H1 (cell line): Measurements from ENCODE around the gene IDH3A. TPM values are rescaled to one million over a fixed set of nuclear protein-coding genes. Genes with fewer than 3 reads are reported as not detected.

Experiments used
- BRCA1 ChIP-seq: IDR thresholded peaks from 2 replicates; pipeline ENCODE4 v1.6.1; 2012; ENCODE audit warnings: low read depth, low read length, improper control_type of control experiment
- CHD1 ChIP-seq: IDR thresholded peaks from 2 replicates; pipeline ENCODE4 v1.6.1; 2012; ENCODE audit warnings: low read depth, low read length, improper control_type of control experiment
- RAD21 ChIP-seq, 2 experiments: IDR thresholded peaks in 1 of 2; conservative IDR thresholded peaks in 1 of 2; 2 replicates each; pipeline ENCODE4 v1.6.1; 2011; ENCODE audit warnings: low read depth in 2 of 2, low read length in 2 of 2, improper control_type of control experiment in 1 of 2, inconsistent platforms in 1 of 2, mild to moderate bottlenecking in 1 of 2, moderate library complexity in 1 of 2
- SIRT6 ChIP-seq: IDR thresholded peaks from one replicate; pipeline ENCODE4 v1.7.1; 2012; ENCODE audit warnings: low read length, inconsistent platforms
- TAF1 ChIP-seq: IDR thresholded peaks from 2 replicates; pipeline ENCODE4 v1.6.1; 2011; ENCODE audit warnings: mild to moderate bottlenecking, low read depth, low read length
- TBP ChIP-seq: IDR thresholded peaks from 2 replicates; pipeline ENCODE4 v1.6.1; 2011; ENCODE audit warnings: low read depth, low read length, improper control_type of control experiment
- polyA plus RNA-seq, 7 experiments: library from polyadenylated mRNA; depleted of rRNA in 3 of 7; stranded (reverse) in 5 of 7; unstranded in 2 of 7; fragments of >200 nt in 5 of 7; fragments of 200-250 nt in 2 of 7; gene quantifications; 1 replicate in 5 of 7; 2 replicates in 1 of 7; 4 replicates in 1 of 7; pipeline versions ENCODE4 v1.2.1 to v1.2.3, GENCODE V29; 2011 to 2013; ENCODE audit warnings: missing spikeins in 2 of 7, mixed read lengths in 2 of 7
- total RNA-seq: library from RNA; stranded (reverse); fragmentation: NEBNext Ultra II Directional; extraction: Animal tissue kit (Norgen Biotek cat#: 25700); gene quantifications from 2 replicates; pipeline ENCODE4 v1.2.1, GENCODE V29; 2021

The IDH3A gene
- total and polyA plus RNA-seq, 2 of the 8 experiments (the other 6 are each of a cell fraction or from before 2014, with no cell fraction given), result 23.4 to 36.8 TPM

GRCh38 chr15:78105476-78106241 lies 43.5 kb upstream of the IDH3A start (continued):
- TF ChIP-seq RAD21 (IDR thresholded peaks at IDR 0.05 in 1 of 2, conservative IDR thresholded peaks at IDR 0.05 in 1 of 2; ENCODE audit: low read depth in 2 of 2, low read length in 2 of 2) (no peak), TAF1 (no peak), SIRT6 (no peak), BRCA1 (no peak), CHD1 (no peak), TBP (no peak)
